Spleen (tissue), 7 donors: Measurements from ENCODE around the gene ZBP1.

Source experiments
- POLR2A ChIP-seq, 3 donors: fragments of 450-650 bp; IDR thresholded peaks; one replicate each; pipeline ENCODE4 v1.5.1; 2017; ENCODE audit warnings: antibody characterized with exemption in 3 of 3, mild to moderate bottlenecking in 1 of 3
- POLR2AphosphoS5 ChIP-seq, 3 donors: sonication (generic); formaldehyde crosslinking; IDR thresholded peaks; one replicate each; pipeline ENCODE4 v1.5.1; 2017; ENCODE audit warnings: antibody characterized with exemption in 3 of 3
- TF ChIP-seq, protein P1 (sequence below), 11 experiments: fragments of 200-600 bp in 7 of 11; fragments of 450-650 bp in 4 of 11; sonication (generic) in 4 of 11; IDR thresholded peaks in 8 of 11; conservative IDR thresholded peaks in 3 of 11; 1 replicate in 7 of 11; 2 replicates in 4 of 11; pipeline versions ENCODE4 v1.4.0 to v1.8.0; 2016 to 2021; ENCODE audit warnings: antibody characterized with exemption in 11 of 11, inconsistent platforms in 4 of 11, mild to moderate bottlenecking in 1 of 11
- donor health status: DM: no; HTN: no; CAD: no; lungs with moderate emphysema.
- donor health status: DM: no; HTN: no; CAD: no.
- donor health status: DM: no; HTN: no; CAD: no.

GRCh38 chr20:57666834-57667157 lies 46.6 kb upstream of the ZBP1 start:
- no peak for TF ChIP-seq POLR2A (IDR thresholded peaks at IDR 0.05)
- TF ChIP-seq, protein P1, sequence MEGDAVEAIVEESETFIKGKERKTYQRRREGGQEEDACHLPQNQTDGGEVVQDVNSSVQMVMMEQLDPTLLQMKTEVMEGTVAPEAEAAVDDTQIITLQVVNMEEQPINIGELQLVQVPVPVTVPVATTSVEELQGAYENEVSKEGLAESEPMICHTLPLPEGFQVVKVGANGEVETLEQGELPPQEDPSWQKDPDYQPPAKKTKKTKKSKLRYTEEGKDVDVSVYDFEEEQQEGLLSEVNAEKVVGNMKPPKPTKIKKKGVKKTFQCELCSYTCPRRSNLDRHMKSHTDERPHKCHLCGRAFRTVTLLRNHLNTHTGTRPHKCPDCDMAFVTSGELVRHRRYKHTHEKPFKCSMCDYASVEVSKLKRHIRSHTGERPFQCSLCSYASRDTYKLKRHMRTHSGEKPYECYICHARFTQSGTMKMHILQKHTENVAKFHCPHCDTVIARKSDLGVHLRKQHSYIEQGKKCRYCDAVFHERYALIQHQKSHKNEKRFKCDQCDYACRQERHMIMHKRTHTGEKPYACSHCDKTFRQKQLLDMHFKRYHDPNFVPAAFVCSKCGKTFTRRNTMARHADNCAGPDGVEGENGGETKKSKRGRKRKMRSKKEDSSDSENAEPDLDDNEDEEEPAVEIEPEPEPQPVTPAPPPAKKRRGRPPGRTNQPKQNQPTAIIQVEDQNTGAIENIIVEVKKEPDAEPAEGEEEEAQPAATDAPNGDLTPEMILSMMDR (IDR thresholded peaks at IDR 0.05 in 8 of 11, conservative IDR thresholded peaks at IDR 0.05 in 3 of 11), result no peak
- no peak for TF ChIP-seq POLR2AphosphoS5 (IDR thresholded peaks at IDR 0.05)
